Adrenal gland (tissue), 5 donors: Measurements from ENCODE around the gene TSPAN3.

ENCODE experiments used
- CTCF ChIP-seq, 6 experiments: fragments of 450-650 bp in 4 of 6; fragments of 200-600 bp in 2 of 6; sonication (generic) in 1 of 6; IDR thresholded peaks; 1 replicate in 5 of 6; 2 replicates in 1 of 6; pipeline versions ENCODE4 v1.5.1 to v1.8.0; 2016 to 2021; ENCODE audit warnings: antibody characterized with exemption in 6 of 6, mild to moderate bottlenecking in 2 of 6, moderate library complexity in 1 of 6
- POLR2A ChIP-seq, 2 donors: fragments of 450-650 bp; IDR thresholded peaks; one replicate each; pipeline ENCODE4 v1.6.1; 2017; ENCODE audit warnings: antibody characterized with exemption in 2 of 2, mild to moderate bottlenecking in 2 of 2, moderate library complexity in 1 of 2
- donor health status: DM: no; HTN: no; CAD: no.

GRCh38 chr15:77064063-77064462 lies 6.8 kb downstream of the TSPAN3 start:
- TF ChIP-seq CTCF (IDR thresholded peaks at IDR 0.05) (no peak), POLR2A (IDR thresholded peaks at IDR 0.05) (no peak)
